SKM-1 treated with dmso at 0.1 percent for 144 hours (cell line): Measurements from ENCODE around the gene ADAMTS17.

Source experiments
- DNase-seq: peaks from one replicate; lab custom pipeline; 2025; ENCODE audit not compliant: unreplicated experiment; lab: John Stamatoyannopoulos, UW

ADAMTS17 gene, protein sequence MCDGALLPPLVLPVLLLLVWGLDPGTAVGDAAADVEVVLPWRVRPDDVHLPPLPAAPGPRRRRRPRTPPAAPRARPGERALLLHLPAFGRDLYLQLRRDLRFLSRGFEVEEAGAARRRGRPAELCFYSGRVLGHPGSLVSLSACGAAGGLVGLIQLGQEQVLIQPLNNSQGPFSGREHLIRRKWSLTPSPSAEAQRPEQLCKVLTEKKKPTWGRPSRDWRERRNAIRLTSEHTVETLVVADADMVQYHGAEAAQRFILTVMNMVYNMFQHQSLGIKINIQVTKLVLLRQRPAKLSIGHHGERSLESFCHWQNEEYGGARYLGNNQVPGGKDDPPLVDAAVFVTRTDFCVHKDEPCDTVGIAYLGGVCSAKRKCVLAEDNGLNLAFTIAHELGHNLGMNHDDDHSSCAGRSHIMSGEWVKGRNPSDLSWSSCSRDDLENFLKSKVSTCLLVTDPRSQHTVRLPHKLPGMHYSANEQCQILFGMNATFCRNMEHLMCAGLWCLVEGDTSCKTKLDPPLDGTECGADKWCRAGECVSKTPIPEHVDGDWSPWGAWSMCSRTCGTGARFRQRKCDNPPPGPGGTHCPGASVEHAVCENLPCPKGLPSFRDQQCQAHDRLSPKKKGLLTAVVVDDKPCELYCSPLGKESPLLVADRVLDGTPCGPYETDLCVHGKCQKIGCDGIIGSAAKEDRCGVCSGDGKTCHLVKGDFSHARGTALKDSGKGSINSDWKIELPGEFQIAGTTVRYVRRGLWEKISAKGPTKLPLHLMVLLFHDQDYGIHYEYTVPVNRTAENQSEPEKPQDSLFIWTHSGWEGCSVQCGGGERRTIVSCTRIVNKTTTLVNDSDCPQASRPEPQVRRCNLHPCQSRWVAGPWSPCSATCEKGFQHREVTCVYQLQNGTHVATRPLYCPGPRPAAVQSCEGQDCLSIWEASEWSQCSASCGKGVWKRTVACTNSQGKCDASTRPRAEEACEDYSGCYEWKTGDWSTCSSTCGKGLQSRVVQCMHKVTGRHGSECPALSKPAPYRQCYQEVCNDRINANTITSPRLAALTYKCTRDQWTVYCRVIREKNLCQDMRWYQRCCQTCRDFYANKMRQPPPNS

DNA sequence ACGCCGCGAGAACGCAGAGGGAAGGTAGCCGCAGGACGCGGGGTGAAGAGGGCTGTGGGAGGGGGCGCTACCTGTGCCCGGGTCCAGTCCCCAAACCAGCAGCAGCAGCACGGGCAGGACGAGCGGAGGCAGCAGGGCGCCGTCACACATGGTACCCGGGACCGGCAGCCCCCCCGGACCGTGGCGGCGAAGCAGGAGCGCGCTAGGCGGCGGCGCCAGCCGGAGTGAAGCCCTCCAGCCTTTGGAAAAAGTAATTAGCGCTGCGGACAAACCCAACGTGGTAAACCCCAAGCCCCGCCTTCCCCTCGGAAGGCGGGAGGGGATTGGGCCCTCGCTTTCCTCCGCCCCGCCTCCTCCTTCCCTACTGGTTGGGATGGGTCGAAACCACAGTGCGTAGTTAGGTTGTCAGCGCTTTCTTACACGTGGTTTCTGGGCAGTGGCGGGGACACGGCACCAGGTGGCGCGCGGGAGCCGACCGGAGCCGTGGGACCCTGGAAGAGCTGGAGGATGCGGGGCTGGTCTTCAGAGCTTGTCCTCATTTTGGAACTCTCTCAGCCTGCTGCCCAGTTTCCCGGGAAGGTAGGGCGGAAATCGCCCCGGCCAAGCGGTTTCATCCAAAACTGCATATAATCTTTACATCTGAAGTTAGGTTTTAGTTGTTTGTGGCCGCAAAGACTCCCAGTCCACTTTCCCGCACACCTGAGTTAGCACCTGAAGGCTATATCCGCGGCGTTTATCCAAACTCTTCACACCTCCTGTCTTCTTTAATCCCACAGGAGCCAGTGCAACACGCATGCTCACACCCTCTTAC, at the start of gene ADAMTS17:
ADAMTS17 (minus strand) TSS at position 226 of the 811 bp plus-strand sequence; CDS start at position 150, 76 bp downstream.
- peak; percentile 95 for DNase-seq

DNA sequence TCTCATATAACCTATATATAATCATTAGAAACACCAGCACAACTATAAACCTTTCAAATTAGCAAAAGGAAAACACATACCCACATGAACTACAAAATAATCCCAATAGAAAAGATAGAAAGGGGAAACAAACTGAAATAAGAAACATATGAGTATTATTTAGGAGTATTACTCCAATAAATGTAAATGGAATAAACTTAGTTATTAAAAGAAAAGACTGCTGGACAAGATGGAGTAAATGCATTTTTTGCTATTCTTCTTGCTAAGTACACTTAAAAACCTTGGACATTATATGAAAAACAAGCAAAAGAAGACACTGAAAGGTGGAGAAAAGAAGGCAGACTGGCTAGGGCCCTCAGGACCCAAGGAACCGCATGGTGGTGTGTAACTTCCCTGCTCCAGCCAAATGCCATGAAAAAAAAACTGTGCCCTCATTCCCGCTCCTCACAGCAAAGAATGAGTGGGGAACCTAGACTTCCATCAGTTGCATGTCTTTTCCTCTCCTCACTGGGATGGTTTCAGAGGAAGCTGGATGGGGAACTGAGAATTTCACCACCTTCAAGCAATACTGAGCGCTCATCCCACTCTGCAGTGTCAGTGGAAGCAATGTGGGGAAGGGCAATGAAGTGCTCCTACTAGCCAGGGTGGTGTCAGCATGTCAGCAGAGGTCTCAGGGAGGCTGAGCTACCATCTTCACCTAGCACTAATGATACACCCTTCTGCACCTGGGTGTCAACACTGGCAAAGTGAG, 43.7 kb upstream of the ADAMTS17 start:
- DNase-seq = no peak

GRCh38 chr15:100384108-100384410, 42.3 kb upstream of the ADAMTS17 start:
- no peak for DNase-seq

- no peak for DNase-seq
Observed at GRCh38 chr15:100383302-100384107, 41.7 kb upstream of the ADAMTS17 start.

DNA sequence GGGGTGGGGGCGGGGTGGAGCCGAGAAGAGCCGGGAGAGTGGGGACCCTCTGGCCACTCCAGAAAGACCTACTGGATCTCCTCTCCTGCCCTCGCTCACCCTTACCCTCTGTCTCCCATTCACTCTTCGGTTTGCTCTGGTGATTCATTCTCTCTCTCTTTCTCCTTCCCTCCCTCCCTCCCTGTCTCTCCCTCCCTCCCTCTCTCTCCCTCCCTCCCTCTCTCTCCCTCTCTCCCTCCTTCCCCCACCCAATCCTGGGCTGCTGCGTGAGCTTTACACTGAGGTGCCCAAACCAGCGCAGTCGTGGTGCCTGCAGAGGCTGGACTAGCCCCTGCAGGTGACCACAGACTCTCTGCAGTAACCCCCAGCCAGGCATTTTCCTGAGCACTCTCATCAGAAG, 32.2 kb upstream of the ADAMTS17 start:
- no peak for DNase-seq

GRCh38 chr15:100373120-100373896, 31.5 kb upstream of the ADAMTS17 start:
- DNase-seq = no peak

GRCh38 chr15:100372739-100373119, 31.0 kb upstream of the ADAMTS17 start:
- DNase-seq = no peak

GRCh38 chr15:100355342-100355741, 13.6 kb upstream of the ADAMTS17 start:
- no peak for DNase-seq

DNA sequence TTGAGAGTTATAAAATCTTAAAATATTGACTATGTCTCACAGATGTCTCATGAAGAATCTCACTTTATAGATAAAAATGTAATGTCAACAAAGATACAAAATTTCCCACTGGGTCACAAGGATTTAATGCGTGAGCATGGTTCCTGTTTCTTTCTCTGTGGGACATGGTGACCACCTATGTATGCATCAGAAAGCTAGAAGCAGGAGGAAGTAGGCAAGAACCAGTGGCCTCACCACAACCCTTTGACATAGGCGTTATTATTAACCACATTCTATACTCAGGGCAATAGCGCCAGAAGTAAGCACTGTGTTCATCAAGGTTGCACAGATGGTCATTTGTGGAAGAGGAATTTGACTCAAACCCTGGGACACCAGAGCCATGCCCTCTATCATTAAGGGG, 11.7 kb upstream of the ADAMTS17 start:
- peak; percentile 62 for DNase-seq

GRCh38 chr15:100350434-100351226, 8.9 kb upstream of the ADAMTS17 start:
- peak; percentile 83 for DNase-seq

GRCh38 chr15:100349696-100350433, 8.1 kb upstream of the ADAMTS17 start:
- DNase-seq = peak; percentile 81

- no peak for DNase-seq
Observed at GRCh38 chr15:100349321-100349695, 7.5 kb upstream of the ADAMTS17 start.

- DNase-seq = no peak
Observed at GRCh38 chr15:100348578-100348977, 6.8 kb upstream of the ADAMTS17 start.

DNA sequence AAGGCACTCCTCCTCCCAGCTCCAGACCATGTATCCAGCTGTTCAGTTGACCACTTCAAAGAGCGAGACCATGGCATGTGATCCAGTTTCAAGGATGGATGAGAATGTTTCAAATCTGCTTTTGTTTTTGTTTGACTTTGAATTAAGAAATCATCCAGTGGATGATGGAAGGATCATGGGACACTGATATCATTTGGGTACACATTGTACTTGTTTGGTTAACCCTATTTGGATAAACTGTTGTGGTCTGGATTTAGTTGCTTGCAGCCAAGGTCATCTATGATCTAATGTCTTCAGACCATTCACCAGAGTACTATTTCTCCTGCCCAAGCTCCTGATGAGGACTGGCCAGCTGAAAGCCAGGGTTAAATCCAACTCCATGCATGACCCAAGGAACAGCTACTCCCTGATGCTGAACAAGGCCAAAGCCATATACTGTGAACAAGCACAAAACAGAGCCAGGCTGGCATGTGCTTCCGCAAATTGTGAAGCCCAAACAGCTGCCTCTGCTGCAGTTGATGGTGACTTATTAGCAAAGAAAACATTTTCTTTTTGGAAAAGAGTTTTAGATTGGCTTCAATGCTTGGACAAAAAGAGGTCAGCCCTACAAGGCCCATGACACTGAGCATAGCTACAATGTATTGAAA, 5.2 kb upstream of the ADAMTS17 start:
- DNase-seq = no peak

DNA sequence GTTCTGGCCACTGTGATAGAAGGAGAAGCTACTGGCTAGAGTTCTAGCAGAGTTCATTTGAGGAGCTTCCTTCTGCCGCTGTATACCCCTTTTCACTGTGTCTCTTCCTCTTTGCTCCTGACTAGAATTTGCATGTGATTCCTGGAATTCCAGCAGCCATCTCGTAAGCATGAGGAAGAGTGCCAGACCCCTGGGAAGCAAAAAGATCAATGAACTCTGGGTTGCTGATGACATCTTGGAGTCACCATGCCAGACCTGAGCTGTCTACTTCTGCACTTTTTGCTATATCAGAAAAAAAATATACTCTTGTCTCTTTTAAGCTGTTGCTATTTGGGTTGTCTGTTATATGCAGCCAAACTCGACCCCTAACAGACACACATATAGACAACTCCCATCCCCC, 3.7 kb upstream of the ADAMTS17 start:
- no peak for DNase-seq

DNA sequence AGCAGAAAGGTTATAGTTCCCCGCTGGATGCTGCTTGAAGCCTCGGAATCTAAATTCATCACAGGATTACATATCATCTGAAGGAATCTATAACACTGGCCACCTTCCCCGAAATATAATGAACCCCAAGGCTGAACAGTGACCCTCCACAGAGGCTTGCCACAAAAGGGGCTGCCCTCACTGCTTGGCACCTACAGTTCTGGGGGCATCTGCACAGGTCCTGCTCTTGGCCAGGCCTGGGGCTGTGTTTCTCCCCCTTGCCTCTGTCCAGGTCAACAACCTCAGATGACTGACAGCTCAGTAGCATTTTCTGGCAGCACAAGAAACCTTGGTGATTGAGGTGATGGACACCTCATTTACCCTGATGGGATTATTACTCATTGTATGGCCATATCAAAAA, 1.5 kb upstream of the ADAMTS17 start:
- no peak for DNase-seq
